Lower leg skin (tissue), 3 donors: ENCODE measurements around the gene MEIS2.

Experiments used
- CTCF ChIP-seq, 3 donors: fragments of 450-650 bp; IDR thresholded peaks; one replicate each; pipeline ENCODE4 v1.5.1; 2016; ENCODE audit warnings: antibody characterized with exemption in 3 of 3, mild to moderate bottlenecking in 3 of 3, moderate library complexity in 2 of 3
- POLR2A ChIP-seq, 2 donors: fragments of 450-650 bp; IDR thresholded peaks; one replicate each; pipeline ENCODE4 v1.6.1; 2016 to 2017; ENCODE audit warnings: antibody characterized with exemption in 2 of 2, mild to moderate bottlenecking in 1 of 2, moderate library complexity in 1 of 2

GRCh38 chr15:36875740-36876334, 224.5 kb downstream of the MEIS2 start:
- TF ChIP-seq CTCF (IDR thresholded peaks at IDR 0.05), result no peak
- no peak for TF ChIP-seq POLR2A (IDR thresholded peaks at IDR 0.05)
